Activated CD4-positive, alpha-beta T cell treated with anti-CD3 and anti-CD28 coated beads, Interleukin-2, Interleukin-6, amounts not matched to agents 100 ng/mL and 50 ng/mL, durations not matched to agents 16 hours and 8 hours (primary cell): Measurements from ENCODE around the gene LCE3B.

Experiments
- DNase-seq: peaks from one replicate; pipeline ENCODE4 v3.0.0-alpha.2; 2020

The LCE3B gene

DNA sequence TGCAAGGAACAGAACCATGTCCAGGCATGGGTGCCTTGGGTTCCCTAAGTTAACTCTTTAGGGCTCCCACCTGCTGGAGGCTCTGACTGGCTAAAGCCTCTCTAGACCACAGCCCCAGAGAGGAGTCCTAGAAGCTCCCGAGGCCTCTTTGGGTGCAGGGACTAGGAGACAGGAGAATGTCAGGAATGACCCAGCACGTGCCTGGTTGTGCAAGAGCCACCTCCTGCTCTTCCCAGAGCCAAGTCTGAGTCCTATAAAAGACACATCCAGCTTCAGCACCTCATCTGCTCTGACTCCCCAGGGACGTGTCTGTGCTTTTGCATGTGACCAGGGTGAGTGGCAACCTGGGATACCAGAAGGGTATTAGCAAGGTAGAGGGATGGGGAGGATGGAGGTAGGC is 49.5 kb downstream of the LCE3B start, which contains the start of gene LCE2D:
TSS of gene LCE2D (plus strand) at position 283 of the 400 bp plus-strand sequence. CDS start 726 bp downstream, outside the sequence.
- no peak for DNase-seq
